Measurements from ENCODE around the gene CYP4V2.

Gene CYP4V2

DNA sequence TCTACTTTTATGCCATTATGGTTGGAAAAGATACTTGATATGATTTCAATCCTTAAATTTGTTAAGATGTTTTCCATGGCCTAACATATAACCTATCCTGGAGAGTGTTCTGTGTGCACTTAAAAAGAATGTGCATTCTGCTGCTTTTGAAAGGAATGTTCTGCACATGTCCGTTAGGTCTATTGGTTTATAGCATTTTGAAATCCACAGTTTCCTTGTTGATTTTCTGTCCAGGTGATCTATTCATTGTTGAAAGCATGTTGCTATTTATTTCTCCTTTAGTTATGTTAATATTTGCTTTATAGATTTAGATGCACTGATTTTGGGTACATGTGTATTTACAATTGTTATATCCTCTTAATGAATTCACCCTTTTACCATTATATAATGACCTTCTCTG is 30.3 kb downstream of the CYP4V2 start:
- Histone ChIP-seq H3K4me3 (ENCODE audit: low read depth, low read length) (no peak overlapping the region), H3K79me2 (no peaks in the 10 kb centered on the region), H2AFZ (no peak overlapping the region), H3K4me1 (peaks cover 3% of the 10 kb centered on the region), H3K36me3 (ENCODE audit: control insufficient read depth, insufficient read depth, low read length) (no peaks in the 10 kb centered on the region), H3K9me3 (ENCODE audit: control insufficient read depth, low read length) (no peaks in the 10 kb centered on the region), H3K4me2 (ENCODE audit: low read length) (no peak overlapping the region), H3K9ac (no peak overlapping the region), H3K27ac (no peak overlapping the region), H3K27me3 (ENCODE audit: control insufficient read depth, insufficient read depth, low read length) (no peaks in the 10 kb centered on the region)
- no peak for TF ChIP-seq CTCF (IDR thresholded peaks at IDR 0.05)

- Histone ChIP-seq H3K9ac (no peak overlapping the region), H3K79me2 (no peaks in the 10 kb centered on the region), H3K36me3 (ENCODE audit: control insufficient read depth, insufficient read depth, low read length) (no peaks in the 10 kb centered on the region), H3K4me1 (no peaks in the 10 kb centered on the region), H3K9me3 (ENCODE audit: control insufficient read depth, low read length) (no peaks in the 10 kb centered on the region), H3K4me2 (ENCODE audit: low read length) (no peak overlapping the region), H3K4me3 (ENCODE audit: low read depth, low read length) (no peak overlapping the region), H3K27ac (no peak overlapping the region), H3K27me3 (ENCODE audit: control insufficient read depth, insufficient read depth, low read length) (no peaks in the 10 kb centered on the region), H2AFZ (no peak overlapping the region)
- TF ChIP-seq CTCF (IDR thresholded peaks at IDR 0.05), result no peak
Measured at GRCh38 chr4:186225848-186226247, 34.5 kb downstream of the CYP4V2 start.

- no peaks in the 10 kb centered on the region for H3K36me3 ChIP-seq (ENCODE audit: control insufficient read depth, insufficient read depth, low read length)
- no peak overlapping the region for H3K4me2 ChIP-seq (ENCODE audit: low read length)
- H3K27ac ChIP-seq, result no peak overlapping the region
- no peaks in the 10 kb centered on the region for H3K9me3 ChIP-seq (ENCODE audit: control insufficient read depth, low read length)
- no peaks in the 10 kb centered on the region for H3K27me3 ChIP-seq (ENCODE audit: control insufficient read depth, insufficient read depth, low read length)
- H3K4me3 ChIP-seq (ENCODE audit: low read depth, low read length), result no peak overlapping the region
- H2AFZ ChIP-seq, result no peak overlapping the region
- H3K4me1 ChIP-seq, result no peaks in the 10 kb centered on the region
- TF ChIP-seq CTCF (IDR thresholded peaks at IDR 0.05), result no peak
- H3K9ac ChIP-seq, result no peak overlapping the region
- no peaks in the 10 kb centered on the region for H3K79me2 ChIP-seq
Measured at GRCh38 chr4:186226521-186227189, 35.3 kb downstream of the CYP4V2 start.

DNA sequence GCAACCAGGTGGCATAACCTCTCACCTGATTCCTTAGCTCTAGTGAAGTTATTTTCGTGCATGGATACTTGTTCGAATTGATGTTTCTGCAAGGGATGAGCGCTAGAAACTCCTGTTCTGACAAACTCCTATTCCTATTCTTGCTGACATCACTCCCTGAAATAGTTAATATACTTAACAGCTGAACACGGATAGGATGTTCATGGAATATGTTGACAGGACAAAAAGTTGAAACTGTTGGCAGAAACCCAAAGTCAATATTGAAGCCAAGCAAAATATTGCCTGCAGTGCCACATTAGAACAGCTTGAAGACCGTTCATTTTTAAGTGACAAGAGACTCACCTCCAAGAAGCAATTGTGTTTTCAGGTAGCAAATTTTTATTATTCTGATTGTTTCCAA is 35.9 kb downstream of the CYP4V2 start, which contains the start of gene KLKB1:
KLKB1 (plus strand) TSS at position 287 of the 400 bp plus-strand sequence. CDS start 689 bp downstream, outside the sequence.
- H3K9ac ChIP-seq, result no peak within 1 kb of the TSS
- H3K4me1 ChIP-seq, result no peaks in the 10 kb centered on the region
- no peaks in the 10 kb centered on the region for H3K9me3 ChIP-seq (ENCODE audit: control insufficient read depth, low read length)
- no peak for TF ChIP-seq CTCF (IDR thresholded peaks at IDR 0.05)
- H3K27me3 ChIP-seq (ENCODE audit: control insufficient read depth, insufficient read depth, low read length), result no peaks in the 10 kb centered on the region
- H3K79me2 ChIP-seq, result no peaks in the 10 kb centered on the region
- no peak within 1 kb of the TSS for H3K4me2 ChIP-seq (ENCODE audit: low read length)
- H2AFZ ChIP-seq, result no peak within 1 kb of the TSS
- H3K4me3 ChIP-seq (ENCODE audit: low read depth, low read length), result no peak within 1 kb of the TSS
- H3K27ac ChIP-seq, result no peak within 1 kb of the TSS
- H3K36me3 ChIP-seq (ENCODE audit: control insufficient read depth, insufficient read depth, low read length), result no peaks in the 10 kb centered on the region
